GM19467 (cell line): Measurements from ENCODE around the gene ABHD6.
A peak's percentile ranks its signal among the peaks of the same experiment; 100 is the strongest.
"Not testable (repeated sequence)": the region's sequence is repeated elsewhere in the genome, so short reads cannot be mapped to it uniquely, and the experiment has no call there.

Experiments
- ATAC-seq: cut with Tn5 transposase; IDR thresholded peaks from one replicate; pipeline ENCODE4 v1.9.1; 2021; ENCODE audit warnings: mild to moderate bottlenecking, moderate library complexity; ENCODE audit not compliant: unreplicated experiment

Gene ABHD6

DNA sequence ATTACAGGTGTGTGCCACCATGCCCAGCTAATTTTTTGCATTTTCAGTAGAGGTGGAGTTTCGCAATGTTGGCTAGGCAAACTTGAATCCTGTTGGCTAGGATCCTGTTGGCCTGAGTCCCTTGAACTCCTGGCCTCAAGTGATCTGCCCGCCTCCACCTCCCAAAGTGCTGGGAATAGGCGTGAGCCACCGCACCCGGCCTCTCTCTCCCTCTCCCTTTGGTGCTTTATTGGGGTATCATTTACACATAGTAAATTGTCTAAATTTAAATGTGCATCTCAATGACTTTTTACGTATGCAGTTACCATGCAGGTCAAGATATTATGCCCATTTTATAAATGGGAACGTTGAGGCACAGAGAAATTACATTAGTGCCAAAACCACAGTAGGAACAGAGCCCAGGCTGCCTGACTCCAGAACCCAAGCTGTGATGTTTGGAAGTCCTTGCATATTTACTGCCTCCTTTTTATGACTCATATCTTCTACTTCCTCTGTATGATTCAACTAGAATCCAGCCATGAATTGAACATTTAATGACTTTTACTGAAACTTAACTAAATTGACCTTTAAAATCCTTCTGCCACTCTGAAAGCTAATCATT, 34.4 kb downstream of the ABHD6 start:
- no peak for ATAC-seq

DNA sequence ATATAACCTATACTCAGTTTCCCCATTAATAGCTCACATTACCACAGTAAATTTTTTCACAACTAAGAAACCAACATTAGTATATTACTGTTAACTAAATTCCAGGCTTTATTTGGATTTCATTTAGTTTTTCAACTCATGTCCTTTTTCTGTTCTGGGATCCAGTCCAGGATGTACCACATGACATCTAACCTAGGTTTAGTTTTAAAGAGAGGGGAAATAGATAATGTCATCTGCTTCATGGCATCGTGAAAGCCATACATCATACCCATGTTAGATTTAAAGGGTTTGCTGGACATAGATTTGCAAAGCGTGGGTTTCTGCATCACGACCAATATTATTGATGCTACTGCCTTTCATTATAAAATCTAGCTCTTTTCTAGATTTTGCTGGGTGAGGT, 35.3 kb downstream of the ABHD6 start:
- ATAC-seq = no peak

DNA sequence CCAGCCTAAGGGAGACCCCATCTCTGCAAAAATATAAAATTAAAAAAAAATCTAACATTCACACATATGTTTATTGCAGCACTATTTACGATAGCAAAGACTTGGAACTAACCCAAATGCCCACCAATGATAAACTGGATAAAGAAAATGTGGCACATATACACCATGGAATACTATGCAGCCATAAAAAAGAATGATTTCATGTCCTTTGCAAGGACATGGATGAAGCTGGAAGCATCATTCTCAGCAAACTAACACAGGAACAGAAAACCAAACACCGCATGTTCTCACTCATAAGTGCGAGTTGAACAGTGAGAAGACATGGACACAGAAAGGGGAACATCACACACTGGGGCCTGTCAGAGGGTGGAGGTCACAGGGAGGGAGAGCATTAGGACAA, 35.8 kb downstream of the ABHD6 start:
- not testable (repeated sequence) for ATAC-seq

GRCh38 chr3:58274027-58274614, 36.5 kb downstream of the ABHD6 start:
- no peak for ATAC-seq

- no peak for ATAC-seq
Observed at GRCh38 chr3:58281069-58281468, 43.5 kb downstream of the ABHD6 start.

DNA sequence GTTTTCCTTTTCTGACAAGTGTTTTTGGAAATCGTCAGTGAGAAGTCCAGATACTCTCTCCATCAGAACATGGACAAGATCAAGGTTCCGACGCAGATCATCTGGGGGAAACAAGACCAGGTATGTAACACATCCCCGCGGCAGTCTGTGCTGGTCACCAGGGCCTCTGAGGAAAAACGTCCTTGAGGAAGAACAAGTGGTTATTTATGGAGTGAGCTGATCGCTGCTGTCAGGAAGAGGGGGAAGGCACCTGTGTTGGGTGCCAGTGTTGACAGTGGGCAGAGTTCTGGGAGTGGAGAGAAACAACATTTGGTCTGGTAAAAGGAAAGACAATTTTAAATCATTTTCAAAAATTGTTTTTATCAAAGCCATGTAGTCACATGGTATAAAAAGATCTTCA, 47.7 kb downstream of the ABHD6 start:
- no peak for ATAC-seq

GRCh38 chr3:58287354-58287753, 49.8 kb downstream of the ABHD6 start:
- no peak for ATAC-seq

GRCh38 chr3:58288011-58288728, 50.6 kb downstream of the ABHD6 start:
- ATAC-seq = no peak

DNA sequence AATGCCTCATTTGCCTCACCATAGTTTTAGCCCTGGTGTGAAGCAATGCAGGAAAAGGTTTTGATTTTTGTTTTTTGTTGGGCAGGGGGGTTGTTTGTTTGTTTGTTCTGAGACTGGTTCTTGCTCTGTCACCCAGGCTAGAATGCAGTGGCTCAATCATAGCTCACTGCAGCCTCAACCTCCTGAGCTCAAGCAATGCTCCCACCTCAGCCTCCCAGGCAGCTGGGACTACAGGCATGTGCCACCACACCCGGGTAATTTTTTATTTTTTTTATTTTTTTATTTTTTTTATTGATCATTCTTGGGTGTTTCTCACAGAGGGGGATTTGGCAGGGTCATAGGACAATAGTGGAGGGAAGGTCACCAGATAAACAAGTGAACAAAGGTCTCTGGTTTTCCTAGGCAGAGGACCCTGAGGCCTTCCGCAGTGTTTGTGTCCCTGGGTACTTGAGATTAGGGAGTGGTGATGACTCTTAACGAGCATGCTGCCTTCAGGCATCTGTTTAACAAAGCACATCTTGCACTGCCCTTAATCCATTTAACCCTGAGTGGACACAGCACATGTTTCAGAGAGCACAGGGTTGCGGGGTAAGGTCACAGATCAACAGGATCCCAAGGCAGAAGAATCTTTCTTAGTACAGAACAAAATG, 51.5 kb downstream of the ABHD6 start:
- ATAC-seq = not testable (repeated sequence)

GRCh38 chr3:58290446-58290845, 52.9 kb downstream of the ABHD6 start:
- ATAC-seq = not testable (repeated sequence)

DNA sequence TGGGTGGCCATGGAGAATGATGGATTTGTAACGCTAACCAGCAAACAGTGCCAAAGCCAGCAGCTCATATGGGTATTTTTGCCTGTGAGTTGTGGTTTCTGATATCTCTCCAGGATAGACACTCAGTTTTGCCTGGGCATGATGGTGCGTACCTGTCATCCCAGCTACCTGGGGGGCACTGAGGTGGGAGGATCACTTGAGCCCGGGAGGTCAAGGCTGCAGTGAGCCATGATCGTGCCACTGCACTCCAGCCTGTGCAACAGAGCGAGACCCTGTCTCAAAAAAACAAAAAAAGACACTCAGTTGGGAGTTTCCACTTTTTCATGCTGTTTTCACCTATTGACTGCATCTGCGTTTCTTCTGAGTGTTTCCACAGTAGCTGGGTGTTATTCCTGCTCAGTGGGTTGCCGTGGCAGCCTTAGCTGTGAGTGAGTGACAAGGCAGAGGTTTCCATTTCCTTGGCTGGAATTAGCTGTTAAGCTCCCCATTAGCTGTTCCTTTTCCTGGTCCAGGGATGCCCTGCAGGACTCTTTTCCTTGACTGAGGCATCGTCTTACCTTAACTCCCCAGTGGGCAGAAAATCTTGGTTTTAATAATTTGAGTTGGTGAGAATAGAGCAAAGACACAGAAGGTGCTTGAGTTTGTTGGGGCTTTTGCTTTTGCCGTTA, 54.2 kb downstream of the ABHD6 start:
- ATAC-seq = no peak

DNA sequence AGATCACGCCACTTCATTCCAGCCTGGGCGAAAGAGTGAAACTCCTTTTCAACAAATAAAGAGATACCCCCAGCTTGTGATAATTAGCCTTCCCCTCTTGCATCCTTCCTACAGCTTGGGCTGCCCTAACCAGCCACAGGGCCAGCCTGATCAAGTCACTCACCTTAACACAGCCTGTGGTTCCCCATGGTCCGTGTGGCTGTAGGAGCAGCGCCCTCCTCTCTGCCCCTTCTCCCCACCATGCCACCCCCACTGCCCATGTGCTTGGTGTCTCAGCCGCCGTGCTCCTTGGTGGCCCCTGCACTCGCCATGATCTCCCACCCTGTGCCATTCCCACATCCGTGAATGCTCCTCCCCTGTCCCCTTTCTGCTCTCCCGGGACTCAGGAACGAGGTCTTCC, 55.3 kb downstream of the ABHD6 start:
- no peak for ATAC-seq

GRCh38 chr3:58293516-58293915, 55.9 kb downstream of the ABHD6 start:
- ATAC-seq = no peak

GRCh38 chr3:58296269-58296668, 58.7 kb downstream of the ABHD6 start:
- no peak for ATAC-seq

- no peak for ATAC-seq
Observed at GRCh38 chr3:58296843-58297242, 59.3 kb downstream of the ABHD6 start.

GRCh38 chr3:58298190-58298589, 60.6 kb downstream of the ABHD6 start:
- no peak for ATAC-seq

DNA sequence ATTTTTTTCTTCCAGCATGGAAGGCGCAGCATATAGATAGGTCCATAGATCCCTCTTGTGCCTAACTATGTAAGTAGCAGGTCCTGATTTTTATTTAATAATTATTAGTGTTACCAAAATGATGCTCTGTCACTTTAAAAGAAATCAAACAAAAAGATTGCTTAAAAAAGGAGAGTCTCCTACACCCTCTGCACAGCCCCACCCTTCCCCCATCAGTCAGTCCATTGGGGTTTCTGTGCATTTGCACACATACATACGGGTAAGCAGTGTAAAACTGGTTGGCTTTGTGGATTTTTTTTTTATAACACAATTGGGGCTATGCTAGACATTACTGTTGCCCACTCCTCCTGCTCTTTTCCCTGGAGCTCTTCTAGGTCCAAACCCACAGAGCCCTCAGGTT, 61.5 kb downstream of the ABHD6 start:
- no peak for ATAC-seq

DNA sequence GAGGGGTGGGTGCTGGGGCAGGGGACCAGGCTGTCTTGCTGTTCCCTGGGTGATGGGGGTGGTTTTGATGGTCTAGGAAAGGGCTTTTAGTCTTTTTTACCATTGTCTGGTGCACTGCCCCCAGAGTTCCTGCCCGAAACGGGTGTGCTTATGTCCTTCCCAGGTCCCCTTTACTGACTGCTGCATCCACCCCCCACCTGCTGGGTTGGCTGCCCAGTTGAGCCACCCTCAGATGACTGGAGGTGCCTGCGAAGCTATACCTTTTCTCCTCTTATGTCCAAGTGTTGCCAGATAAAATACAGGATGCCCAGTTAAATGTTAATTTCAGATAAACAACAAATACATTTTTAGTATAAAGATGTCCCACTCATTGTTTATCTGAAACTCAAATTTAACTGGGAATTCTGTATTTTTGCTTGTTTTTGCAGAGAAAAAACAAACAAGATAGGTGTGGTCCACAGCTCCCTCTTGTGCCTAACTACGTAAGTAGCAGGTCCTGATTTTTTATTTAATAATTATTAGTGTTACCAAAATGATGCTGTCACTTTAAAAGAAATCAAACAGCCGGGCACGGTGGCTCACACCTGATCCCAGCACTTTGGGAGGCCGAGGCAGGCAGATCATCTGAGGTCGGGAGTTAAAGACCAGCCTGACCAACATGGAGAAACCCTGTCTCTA, 62.4 kb downstream of the ABHD6 start:
- ATAC-seq = no peak

DNA sequence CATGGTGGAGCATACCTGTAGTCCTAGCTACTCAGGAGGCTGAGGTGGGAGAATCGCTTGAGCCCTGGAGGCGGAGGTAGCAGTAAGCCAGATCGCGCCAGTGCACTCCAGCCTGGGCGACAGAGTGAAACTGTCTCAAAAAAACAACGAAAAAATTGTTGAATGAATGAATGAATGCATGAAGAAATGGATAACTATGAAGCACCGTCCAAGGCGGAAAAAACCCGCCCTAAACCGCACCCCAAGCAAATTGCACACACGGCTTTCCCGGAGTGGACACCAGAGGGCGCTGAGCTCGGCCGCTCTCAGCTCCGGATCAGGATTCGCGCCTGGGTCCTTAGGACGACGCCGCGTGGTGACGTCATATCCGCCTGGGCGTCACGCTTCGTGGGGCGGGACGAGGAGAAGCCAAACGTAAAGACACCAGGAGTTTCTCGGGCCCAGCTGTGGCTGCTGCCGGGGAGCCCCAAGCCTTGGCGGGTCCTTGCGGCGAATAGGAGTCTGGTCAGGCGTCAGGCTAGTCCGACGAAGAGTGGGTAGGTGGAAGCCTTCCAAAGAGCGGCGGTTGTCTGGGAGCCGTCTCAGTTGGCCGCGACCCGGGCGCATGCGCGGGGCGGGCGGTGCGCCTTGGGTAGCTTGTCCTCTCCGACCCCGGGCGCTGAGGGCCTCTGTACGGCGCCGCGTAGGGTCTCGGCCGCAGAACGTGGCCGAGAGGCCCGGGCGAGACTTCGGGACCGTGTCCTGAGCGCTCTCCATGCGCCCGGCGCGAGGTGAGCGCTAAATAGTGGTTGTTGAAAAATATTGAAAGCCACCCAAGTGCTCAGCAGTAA, 68.5 kb downstream of the ABHD6 start, which contains the start of the genes HTD2 and RPP14:
TSS of gene HTD2 (plus strand) at position 639 of the 830 bp plus-strand sequence. CDS start 11,094 bp downstream, outside the sequence.
TSS of gene RPP14 (plus strand) at position 364 of the 830 bp plus-strand sequence. CDS start 4,085 bp downstream, outside the sequence.
- peak; percentile 85 for ATAC-seq
